Left lung (tissue), 10 donors: ENCODE measurements around the gene ANK3. TPM values are rescaled to one million over a fixed set of nuclear protein-coding genes. Genes with fewer than 3 reads are reported as not detected.

Experiments used
- ATAC-seq: fragments of 200-7000 bp; cut with Tn5 transposase; one replicate; pipeline ENCODE4 v1.9.1; 2020; ENCODE audit warnings: moderate library complexity
- DNase-seq, 4 donors: peaks; one replicate each; pipeline ENCODE4 v3.0.0-alpha.2; 2013 to 2020
- H3K27ac ChIP-seq, 2 donors: fragments of 200-600 bp; sonication (generic) in 1 of 2; one replicate each; pipeline versions ENCODE4 v1.5.0 to v1.8.0; 2020 to 2021
- H3K27me3 ChIP-seq, 2 donors: fragments of 200-600 bp; sonication (generic) in 1 of 2; one replicate each; pipeline versions ENCODE4 v1.5.0 to v1.8.0; 2020 to 2021
- H3K36me3 ChIP-seq, 2 donors: fragments of 200-600 bp; sonication (generic) in 1 of 2; one replicate each; pipeline versions ENCODE4 v1.5.0 to v1.8.0; 2020 to 2021
- H3K4me1 ChIP-seq, 2 donors: fragments of 200-600 bp; one replicate each; pipeline ENCODE4 v1.8.0; 2021
- H3K4me3 ChIP-seq, 2 donors: fragments of 200-600 bp; sonication (generic) in 1 of 2; one replicate each; pipeline versions ENCODE4 v1.5.0 to v1.8.0; 2020 to 2021; ENCODE audit warnings: mild to moderate bottlenecking in 1 of 2
- H3K9me3 ChIP-seq, 2 donors: fragments of 200-600 bp; sonication (generic) in 1 of 2; one replicate each; pipeline versions ENCODE4 v1.5.0 to v1.8.0; 2020 to 2021
- intact Hi-C, 2 donors: fragments of 100-400 bp; cut with DNase I; formaldehyde crosslinking; loops; one replicate each; pipeline versions ENCODE4 v1.11.2 to v1.14.2; 2022
- polyA plus RNA-seq, 6 donors: library from polyadenylated mRNA; unstranded; fragments of 120-200 nt; gene quantifications; one replicate each; pipeline ENCODE4 v1.2.1, GENCODE V29; 2013; ENCODE audit not compliant: insufficient read length in 6 of 6
- total RNA-seq, 2 donors: library from RNA; stranded (reverse); fragmentation: NEBNext Ultra II Directional; extraction: Animal tissue kit (Norgen Biotek cat#: 25700); gene quantifications; one replicate each; pipeline ENCODE4 v1.2.1, GENCODE V29; 2021
- TF ChIP-seq, protein P1 (sequence below), 2 donors: fragments of 200-600 bp; sonication (generic) in 1 of 2; IDR thresholded peaks; one replicate each; pipeline versions ENCODE4 v1.5.0 to v1.8.0; 2021; ENCODE audit warnings: antibody characterized with exemption in 2 of 2
- donor health status: DM: no; HTN: yes; CAD: no.
- donor health status: DM: no; HTN: no; CAD: no.

Gene ANK3
- total and polyA plus RNA-seq, 8 donors = 22.1 to 74.1 (median 35.1) TPM

DNA sequence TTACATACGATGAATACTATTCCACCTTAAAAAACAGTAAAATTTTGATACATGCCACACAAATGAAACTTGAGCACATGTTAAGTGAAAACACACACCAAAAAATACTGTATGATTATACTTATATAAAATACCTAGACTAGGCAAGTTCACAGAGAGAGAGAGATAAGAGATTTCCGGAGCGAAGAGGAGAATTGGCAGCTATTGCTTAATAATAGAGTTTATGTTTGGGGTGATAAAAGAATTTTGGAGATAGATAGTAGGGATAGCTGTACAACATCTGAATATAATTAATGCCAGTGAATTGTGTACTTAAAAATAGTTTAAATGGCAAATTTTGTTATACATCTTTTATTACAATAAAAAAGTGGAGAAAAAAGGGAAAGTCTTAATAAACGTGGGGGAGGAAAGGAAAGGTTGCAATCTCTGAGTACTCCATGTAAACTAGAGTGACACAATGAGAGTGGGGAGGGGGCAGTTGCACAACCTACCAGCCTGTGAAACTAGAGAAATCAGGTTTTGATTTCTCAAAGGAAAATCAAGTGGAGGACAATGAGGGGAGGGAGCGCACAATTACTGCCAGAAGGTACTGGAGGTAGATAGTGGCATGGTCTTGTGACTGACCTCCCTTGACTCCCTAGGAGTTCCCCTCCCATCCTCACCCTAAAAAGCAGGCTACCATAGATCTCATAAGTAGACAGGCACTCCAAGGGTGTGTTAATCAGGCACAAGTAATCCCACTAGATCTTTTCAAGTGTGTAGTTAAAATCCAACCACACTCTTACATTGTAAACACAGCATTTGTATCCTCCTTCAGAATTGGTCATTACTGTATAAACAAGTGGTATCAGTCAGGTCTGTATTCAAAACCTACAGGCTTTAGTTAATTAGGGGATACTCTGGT is 31.6 kb upstream of the ANK3 start:
- Histone ChIP-seq H3K27me3 (no peaks in the 10 kb centered on the region), H3K36me3 (no peaks in the 10 kb centered on the region), H3K4me1 (no peaks in the 10 kb centered on the region), H3K9me3 (no peaks in the 10 kb centered on the region), H3K27ac (no peak overlapping the region), H3K4me3 (no peak overlapping the region)
- TF ChIP-seq, protein P1, sequence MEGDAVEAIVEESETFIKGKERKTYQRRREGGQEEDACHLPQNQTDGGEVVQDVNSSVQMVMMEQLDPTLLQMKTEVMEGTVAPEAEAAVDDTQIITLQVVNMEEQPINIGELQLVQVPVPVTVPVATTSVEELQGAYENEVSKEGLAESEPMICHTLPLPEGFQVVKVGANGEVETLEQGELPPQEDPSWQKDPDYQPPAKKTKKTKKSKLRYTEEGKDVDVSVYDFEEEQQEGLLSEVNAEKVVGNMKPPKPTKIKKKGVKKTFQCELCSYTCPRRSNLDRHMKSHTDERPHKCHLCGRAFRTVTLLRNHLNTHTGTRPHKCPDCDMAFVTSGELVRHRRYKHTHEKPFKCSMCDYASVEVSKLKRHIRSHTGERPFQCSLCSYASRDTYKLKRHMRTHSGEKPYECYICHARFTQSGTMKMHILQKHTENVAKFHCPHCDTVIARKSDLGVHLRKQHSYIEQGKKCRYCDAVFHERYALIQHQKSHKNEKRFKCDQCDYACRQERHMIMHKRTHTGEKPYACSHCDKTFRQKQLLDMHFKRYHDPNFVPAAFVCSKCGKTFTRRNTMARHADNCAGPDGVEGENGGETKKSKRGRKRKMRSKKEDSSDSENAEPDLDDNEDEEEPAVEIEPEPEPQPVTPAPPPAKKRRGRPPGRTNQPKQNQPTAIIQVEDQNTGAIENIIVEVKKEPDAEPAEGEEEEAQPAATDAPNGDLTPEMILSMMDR (IDR thresholded peaks at IDR 0.05) = no peak
- DNase-seq (peak in 2 of 4 donors; percentile 22 to 37), ATAC-seq (peak; percentile 55)
- intact Hi-C loops = no loop called here

DNA sequence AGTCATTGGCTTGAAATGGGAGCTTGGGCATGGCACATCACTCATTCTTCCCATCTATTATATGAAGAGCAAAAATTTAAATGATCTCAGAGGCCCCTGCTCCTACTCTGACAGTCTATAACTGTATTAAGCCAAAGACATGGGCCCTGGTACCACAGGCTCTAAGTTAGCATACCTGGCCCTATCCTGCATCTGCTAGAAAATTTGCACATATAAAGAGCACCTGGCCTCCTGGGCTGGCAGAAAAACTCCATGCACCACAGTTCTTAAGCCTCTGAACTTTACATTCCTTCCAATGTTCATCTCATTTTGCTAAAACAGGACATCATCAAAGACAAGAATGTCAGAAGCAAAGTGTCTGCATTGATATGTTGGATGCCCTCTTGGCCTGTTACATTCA is 29.6 kb upstream of the ANK3 start:
- ATAC-seq (no peak), DNase-seq (no peak)
- no peaks in the 10 kb centered on the region for H3K27me3 ChIP-seq
- H3K4me1 ChIP-seq = no peaks in the 10 kb centered on the region
- intact Hi-C loops = no loop called here
- no peak overlapping the region for H3K4me3 ChIP-seq
- no peaks in the 10 kb centered on the region for H3K36me3 ChIP-seq
- H3K27ac ChIP-seq = no peak overlapping the region
- TF ChIP-seq, protein P1 (IDR thresholded peaks at IDR 0.05) = no peak
- no peaks in the 10 kb centered on the region for H3K9me3 ChIP-seq

DNA sequence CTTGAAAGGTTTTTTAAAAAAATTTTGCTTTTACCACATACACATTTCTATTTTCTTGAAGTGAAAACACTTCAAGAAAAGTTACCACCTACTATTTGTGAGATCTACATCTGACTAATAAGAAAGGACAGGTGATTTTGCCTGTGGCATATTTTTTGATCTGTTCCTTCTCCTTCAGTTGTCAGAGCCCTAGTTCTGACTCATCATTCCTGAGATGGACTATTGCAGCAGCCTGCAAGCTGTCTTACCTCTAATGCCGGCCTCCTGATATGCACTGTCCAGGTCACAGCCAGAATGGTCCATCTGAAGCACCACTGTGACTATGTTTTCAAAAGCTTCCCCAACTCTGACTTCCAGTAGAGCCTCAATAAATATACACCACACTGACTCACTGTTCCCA is 28.2 kb upstream of the ANK3 start:
- H3K27ac ChIP-seq = no peak overlapping the region
- no peaks in the 10 kb centered on the region for H3K4me1 ChIP-seq
- TF ChIP-seq, protein P1 (IDR thresholded peaks at IDR 0.05) = no peak
- no peak overlapping the region for H3K4me3 ChIP-seq
- no peaks in the 10 kb centered on the region for H3K9me3 ChIP-seq
- H3K36me3 ChIP-seq = no peaks in the 10 kb centered on the region
- intact Hi-C loops = no loop called here
- DNase-seq = no peak
- no peaks in the 10 kb centered on the region for H3K27me3 ChIP-seq
- ATAC-seq = no peak

DNA sequence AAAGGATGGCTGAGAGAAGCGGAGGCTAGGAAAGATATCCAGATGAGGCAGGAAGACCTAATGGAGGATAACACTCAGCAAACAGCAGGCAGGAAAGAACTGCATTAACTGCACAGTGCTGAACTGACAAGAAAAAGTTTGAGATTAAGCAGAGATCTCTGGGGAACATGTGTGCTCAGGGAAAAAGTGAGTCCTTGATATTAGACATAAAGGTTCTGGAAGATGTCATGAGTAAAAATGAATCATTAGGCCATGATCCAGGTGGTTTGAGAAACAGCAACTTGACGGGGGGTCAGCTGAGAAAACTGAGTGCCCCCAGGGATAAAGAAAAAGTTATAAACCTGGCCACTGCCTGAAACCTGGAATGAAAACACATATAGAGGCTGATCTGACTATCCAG is 27.3 kb upstream of the ANK3 start:
- intact Hi-C loops = no loop called here
- no peaks in the 10 kb centered on the region for H3K27me3 ChIP-seq
- H3K9me3 ChIP-seq = no peaks in the 10 kb centered on the region
- TF ChIP-seq, protein P1 (IDR thresholded peaks at IDR 0.05) = no peak
- H3K36me3 ChIP-seq = no peaks in the 10 kb centered on the region
- DNase-seq (no peak), ATAC-seq (no peak)
- H3K4me3 ChIP-seq = no peak overlapping the region
- H3K4me1 ChIP-seq = no peaks in the 10 kb centered on the region
- no peak overlapping the region for H3K27ac ChIP-seq

DNA sequence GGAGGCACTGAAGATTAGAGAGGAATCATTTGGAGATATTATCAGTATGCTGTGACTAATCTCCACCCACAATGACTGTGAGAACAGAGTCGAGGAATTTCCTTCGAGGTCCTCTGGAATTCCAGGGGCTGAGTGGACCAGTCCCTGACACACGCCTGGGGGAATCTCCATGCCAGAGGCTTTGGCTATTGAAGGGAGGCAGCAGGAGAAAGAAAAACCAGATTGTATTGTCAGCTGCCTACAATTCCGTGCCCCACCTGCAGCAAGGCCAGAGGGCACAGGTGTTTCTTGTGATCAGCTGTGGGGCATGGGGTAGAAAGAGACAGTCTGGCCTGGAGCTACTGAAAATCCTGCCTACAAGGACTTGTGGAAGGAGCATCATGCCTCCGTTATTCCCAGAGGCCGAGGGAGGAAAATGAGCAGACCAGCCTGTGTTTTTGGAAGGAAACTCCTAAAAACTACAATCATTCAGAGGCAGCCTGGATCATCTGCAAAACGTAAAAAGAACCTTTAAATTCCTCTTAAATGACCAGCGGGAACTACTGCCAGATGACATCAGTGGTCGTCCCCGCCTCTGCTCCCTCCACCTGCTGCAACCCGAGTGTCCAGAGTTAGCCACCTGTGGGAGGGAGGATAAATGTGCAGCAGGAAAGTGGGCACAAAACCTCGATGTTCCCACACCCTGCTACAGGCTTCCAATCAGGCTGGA is 25.4 kb upstream of the ANK3 start:
- no peak for DNase-seq
- TF ChIP-seq, protein P1 (IDR thresholded peaks at IDR 0.05) = no peak
- Histone ChIP-seq H3K36me3 (no peaks in the 10 kb centered on the region), H3K4me1 (no peaks in the 10 kb centered on the region), H3K4me3 (no peak overlapping the region), H3K27me3 (no peaks in the 10 kb centered on the region), H3K9me3 (no peaks in the 10 kb centered on the region), H3K27ac (no peak overlapping the region)
- intact Hi-C loops = no loop called here
- ATAC-seq = no peak
